VCaP (cell line): Measurements from ENCODE around the gene SSH3.

ENCODE experiments used
- H3K27ac ChIP-seq: fragments of 450-650 bp; 2 replicates; pipeline ENCODE4 v1.5.1; 2017
- CTCF ChIP-seq: fragments of 450-650 bp; conservative IDR thresholded peaks from 2 replicates; pipeline ENCODE4 v1.5.1; 2017; ENCODE audit warnings: mild to moderate bottlenecking, moderate library complexity

SSH3 gene

GRCh38 chr11:67275606-67276409 is 27.5 kb upstream of the SSH3 start:
- H3K27ac ChIP-seq, result peak overlapping the region; percentile 100

GRCh38 chr11:67276781-67277230 is 26.5 kb upstream of the SSH3 start:
- no peak for TF ChIP-seq CTCF
- H3K27ac ChIP-seq, result peak overlapping the region; percentile 100

More at GRCh38 chr11:67275606-67276409, 27.5 kb upstream of the SSH3 start:
- TF ChIP-seq CTCF, result no peak

- peak overlapping the region; percentile 100 for H3K27ac ChIP-seq
Observed at GRCh38 chr11:67277231-67277961, 25.9 kb upstream of the SSH3 start.

GRCh38 chr11:67278135-67278938 is 25.0 kb upstream of the SSH3 start:
- TF ChIP-seq CTCF, result no peak
- H3K27ac ChIP-seq, result peak overlapping the region; percentile 100

More at GRCh38 chr11:67277231-67277961, 25.9 kb upstream of the SSH3 start:
- TF ChIP-seq CTCF, result no peak

- TF ChIP-seq CTCF, result no peak
- H3K27ac ChIP-seq, result peak overlapping the region; percentile 100
Observed at GRCh38 chr11:67278939-67279588, 24.3 kb upstream of the SSH3 start.

GRCh38 chr11:67279589-67280340 is 23.6 kb upstream of the SSH3 start:
- peak overlapping the region; percentile 100; the same call in 1 of the 2 replicates for H3K27ac ChIP-seq
- no peak for TF ChIP-seq CTCF
